ENCODE results near the gene ENGASE.

GRCh38 chr17:79089720-79090442 lies 15.3 kb downstream of the ENGASE start:
- TF ChIP-seq, protein P1, sequence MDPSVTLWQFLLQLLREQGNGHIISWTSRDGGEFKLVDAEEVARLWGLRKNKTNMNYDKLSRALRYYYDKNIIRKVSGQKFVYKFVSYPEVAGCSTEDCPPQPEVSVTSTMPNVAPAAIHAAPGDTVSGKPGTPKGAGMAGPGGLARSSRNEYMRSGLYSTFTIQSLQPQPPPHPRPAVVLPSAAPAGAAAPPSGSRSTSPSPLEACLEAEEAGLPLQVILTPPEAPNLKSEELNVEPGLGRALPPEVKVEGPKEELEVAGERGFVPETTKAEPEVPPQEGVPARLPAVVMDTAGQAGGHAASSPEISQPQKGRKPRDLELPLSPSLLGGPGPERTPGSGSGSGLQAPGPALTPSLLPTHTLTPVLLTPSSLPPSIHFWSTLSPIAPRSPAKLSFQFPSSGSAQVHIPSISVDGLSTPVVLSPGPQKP (IDR thresholded peaks at IDR 0.05; ENCODE audit: borderline replicate concordance, low read depth, low read length): no peak
- TF ChIP-seq, protein P2, sequence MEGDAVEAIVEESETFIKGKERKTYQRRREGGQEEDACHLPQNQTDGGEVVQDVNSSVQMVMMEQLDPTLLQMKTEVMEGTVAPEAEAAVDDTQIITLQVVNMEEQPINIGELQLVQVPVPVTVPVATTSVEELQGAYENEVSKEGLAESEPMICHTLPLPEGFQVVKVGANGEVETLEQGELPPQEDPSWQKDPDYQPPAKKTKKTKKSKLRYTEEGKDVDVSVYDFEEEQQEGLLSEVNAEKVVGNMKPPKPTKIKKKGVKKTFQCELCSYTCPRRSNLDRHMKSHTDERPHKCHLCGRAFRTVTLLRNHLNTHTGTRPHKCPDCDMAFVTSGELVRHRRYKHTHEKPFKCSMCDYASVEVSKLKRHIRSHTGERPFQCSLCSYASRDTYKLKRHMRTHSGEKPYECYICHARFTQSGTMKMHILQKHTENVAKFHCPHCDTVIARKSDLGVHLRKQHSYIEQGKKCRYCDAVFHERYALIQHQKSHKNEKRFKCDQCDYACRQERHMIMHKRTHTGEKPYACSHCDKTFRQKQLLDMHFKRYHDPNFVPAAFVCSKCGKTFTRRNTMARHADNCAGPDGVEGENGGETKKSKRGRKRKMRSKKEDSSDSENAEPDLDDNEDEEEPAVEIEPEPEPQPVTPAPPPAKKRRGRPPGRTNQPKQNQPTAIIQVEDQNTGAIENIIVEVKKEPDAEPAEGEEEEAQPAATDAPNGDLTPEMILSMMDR (conservative IDR thresholded peaks at IDR 0.05; ENCODE audit: low read depth, low read length): no peak
- no peak for TF ChIP-seq POLR2A (IDR thresholded peaks at IDR 0.05; ENCODE audit: low read depth, low read length)
- TF ChIP-seq MAZ (IDR thresholded peaks at IDR 0.05; ENCODE audit: borderline replicate concordance, low read depth, low read length): no peak
- no peak for TF ChIP-seq NFE2L2 (IDR thresholded peaks at IDR 0.05; ENCODE audit: low read depth, low read length)
- TF ChIP-seq RFX5 (IDR thresholded peaks at IDR 0.05; ENCODE audit: low read depth, low read length): no peak
- no peak for TF ChIP-seq MXI1 (IDR thresholded peaks at IDR 0.05; ENCODE audit: borderline replicate concordance, low read depth, low read length)
- TF ChIP-seq, protein P3, sequence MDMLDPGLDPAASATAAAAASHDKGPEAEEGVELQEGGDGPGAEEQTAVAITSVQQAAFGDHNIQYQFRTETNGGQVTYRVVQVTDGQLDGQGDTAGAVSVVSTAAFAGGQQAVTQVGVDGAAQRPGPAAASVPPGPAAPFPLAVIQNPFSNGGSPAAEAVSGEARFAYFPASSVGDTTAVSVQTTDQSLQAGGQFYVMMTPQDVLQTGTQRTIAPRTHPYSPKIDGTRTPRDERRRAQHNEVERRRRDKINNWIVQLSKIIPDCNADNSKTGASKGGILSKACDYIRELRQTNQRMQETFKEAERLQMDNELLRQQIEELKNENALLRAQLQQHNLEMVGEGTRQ (IDR thresholded peaks at IDR 0.05; ENCODE audit: low read depth, low read length): no peak
- TF ChIP-seq CEBPB (IDR thresholded peaks at IDR 0.05; ENCODE audit: low read depth, low read length): no peak
- no peak for TF ChIP-seq FOS (IDR thresholded peaks at IDR 0.05; ENCODE audit: low read depth, low read length)
- no peak for TF ChIP-seq MAFK (IDR thresholded peaks at IDR 0.05; ENCODE audit: low read depth, low read length)
- TF ChIP-seq RAD21 (IDR thresholded peaks at IDR 0.05; ENCODE audit: low read length): no peak
